ENCODE measurements around the gene SMIM10L2A.

SMIM10L2A gene

DNA sequence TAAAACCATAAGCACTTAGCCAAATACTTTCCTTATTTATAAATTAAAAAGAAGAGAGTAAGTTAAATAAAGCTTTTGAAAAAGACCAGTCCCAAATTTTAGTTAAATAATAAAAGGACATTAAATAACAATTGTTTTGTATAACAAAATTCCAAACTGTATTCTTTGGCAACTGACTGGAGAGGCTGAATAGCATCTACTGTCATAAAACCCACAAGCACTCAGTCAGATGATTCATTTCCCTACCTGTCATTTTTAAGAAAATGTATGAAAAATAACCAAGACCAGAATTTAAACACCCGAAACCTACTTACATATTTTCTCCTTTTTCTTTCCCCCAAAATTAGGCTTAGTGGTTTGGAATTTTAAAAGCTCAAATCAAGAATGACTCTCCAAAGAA, 32.5 kb upstream of the SMIM10L2A start:
- H3K4me3 ChIP-seq (ENCODE audit: low read depth, low read length) = no peak overlapping the region
- in situ Hi-C loops (cut with HindIII; ENCODE audit: low sequenced_read_pairs) = no loop called here
- TF ChIP-seq, protein P1, sequence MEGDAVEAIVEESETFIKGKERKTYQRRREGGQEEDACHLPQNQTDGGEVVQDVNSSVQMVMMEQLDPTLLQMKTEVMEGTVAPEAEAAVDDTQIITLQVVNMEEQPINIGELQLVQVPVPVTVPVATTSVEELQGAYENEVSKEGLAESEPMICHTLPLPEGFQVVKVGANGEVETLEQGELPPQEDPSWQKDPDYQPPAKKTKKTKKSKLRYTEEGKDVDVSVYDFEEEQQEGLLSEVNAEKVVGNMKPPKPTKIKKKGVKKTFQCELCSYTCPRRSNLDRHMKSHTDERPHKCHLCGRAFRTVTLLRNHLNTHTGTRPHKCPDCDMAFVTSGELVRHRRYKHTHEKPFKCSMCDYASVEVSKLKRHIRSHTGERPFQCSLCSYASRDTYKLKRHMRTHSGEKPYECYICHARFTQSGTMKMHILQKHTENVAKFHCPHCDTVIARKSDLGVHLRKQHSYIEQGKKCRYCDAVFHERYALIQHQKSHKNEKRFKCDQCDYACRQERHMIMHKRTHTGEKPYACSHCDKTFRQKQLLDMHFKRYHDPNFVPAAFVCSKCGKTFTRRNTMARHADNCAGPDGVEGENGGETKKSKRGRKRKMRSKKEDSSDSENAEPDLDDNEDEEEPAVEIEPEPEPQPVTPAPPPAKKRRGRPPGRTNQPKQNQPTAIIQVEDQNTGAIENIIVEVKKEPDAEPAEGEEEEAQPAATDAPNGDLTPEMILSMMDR (IDR thresholded peaks at IDR 0.05; ENCODE audit: low read depth, low read length, missing control alignments) = no peak
- no peak for DNase-seq (ENCODE audit: low read depth)

DNA sequence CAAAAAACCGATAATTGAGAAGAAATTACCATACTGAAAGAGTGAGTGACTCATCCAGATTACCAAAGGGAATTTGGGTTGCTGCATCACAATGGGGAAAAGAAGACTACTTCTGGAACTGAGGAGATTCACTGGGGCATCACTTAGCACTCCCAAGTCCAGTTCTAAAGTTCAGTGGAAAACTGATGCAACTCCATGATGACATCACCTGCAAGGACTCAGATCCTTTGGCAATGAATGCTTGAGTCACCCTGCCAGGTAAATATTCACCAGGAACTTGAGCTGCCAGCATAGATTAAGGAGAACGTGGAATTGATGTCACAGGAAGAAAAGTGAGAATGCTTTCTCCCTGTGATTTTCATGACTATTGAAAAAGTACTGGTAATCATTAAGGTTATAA, 32.0 kb upstream of the SMIM10L2A start:
- no peak for DNase-seq (ENCODE audit: low read depth)
- in situ Hi-C loops (cut with HindIII; ENCODE audit: low sequenced_read_pairs) = no loop called here
- no peak overlapping the region for H3K4me3 ChIP-seq (ENCODE audit: low read depth, low read length)
- TF ChIP-seq, protein P1 (IDR thresholded peaks at IDR 0.05; ENCODE audit: low read depth, low read length, missing control alignments) = no peak

DNA sequence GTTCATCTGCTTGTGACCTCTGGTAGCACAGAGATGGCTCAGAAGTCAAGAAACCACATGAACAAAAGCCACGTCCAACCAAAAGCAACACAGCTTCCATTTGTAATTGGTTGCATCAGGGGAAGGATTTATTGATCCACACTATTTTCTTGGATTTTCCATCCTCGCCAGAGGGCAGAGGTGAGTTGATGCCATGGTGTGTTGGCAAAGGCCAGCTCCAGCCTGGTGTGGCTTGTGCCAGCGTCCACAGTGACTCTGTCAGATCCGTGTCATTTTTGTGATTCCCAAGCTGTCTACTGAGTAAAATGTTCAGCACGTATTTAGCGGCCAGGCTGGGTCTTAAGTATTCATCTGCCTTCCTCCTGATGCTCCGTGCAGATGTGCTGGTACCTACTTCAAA, 30.0 kb upstream of the SMIM10L2A start:
- in situ Hi-C loops (cut with HindIII; ENCODE audit: low sequenced_read_pairs) = no loop called here
- H3K4me3 ChIP-seq (ENCODE audit: low read depth, low read length) = no peak overlapping the region
- no peak for DNase-seq (ENCODE audit: low read depth)
- TF ChIP-seq, protein P1 (IDR thresholded peaks at IDR 0.05; ENCODE audit: low read depth, low read length, missing control alignments) = no peak

DNA sequence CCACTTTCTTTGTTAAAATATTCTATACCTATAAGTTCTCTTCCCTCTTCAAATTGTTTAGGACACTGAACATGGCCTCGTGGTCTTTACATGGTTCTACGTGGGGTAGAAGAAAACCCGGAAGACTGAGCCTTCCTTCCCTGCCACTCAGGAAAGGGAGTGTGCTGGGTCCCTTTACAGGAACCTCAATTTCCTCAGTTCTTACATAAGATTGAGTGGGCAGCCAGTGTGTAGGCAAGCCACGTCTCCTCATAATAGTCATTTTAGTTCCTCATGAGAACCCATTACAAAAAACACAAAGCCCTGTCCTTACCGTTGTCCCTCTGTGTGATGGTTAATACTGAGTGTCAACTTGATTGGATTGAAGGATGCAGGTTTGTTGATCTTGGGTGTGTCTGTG, 28.7 kb upstream of the SMIM10L2A start:
- no peak for DNase-seq (ENCODE audit: low read depth)
- H3K4me3 ChIP-seq (ENCODE audit: low read depth, low read length) = no peak overlapping the region
- in situ Hi-C loops (cut with HindIII; ENCODE audit: low sequenced_read_pairs) = no loop called here
- TF ChIP-seq, protein P1 (IDR thresholded peaks at IDR 0.05; ENCODE audit: low read depth, low read length, missing control alignments) = no peak

GRCh38 chrX:135395064-135395463, 26.7 kb upstream of the SMIM10L2A start:
- DNase-seq (ENCODE audit: low read depth) = no peak
- in situ Hi-C loops (cut with HindIII; ENCODE audit: low sequenced_read_pairs) = no loop called here
- H3K4me3 ChIP-seq (ENCODE audit: low read depth, low read length) = no peak overlapping the region
- TF ChIP-seq, protein P1 (IDR thresholded peaks at IDR 0.05; ENCODE audit: low read depth, low read length, missing control alignments) = no peak

DNA sequence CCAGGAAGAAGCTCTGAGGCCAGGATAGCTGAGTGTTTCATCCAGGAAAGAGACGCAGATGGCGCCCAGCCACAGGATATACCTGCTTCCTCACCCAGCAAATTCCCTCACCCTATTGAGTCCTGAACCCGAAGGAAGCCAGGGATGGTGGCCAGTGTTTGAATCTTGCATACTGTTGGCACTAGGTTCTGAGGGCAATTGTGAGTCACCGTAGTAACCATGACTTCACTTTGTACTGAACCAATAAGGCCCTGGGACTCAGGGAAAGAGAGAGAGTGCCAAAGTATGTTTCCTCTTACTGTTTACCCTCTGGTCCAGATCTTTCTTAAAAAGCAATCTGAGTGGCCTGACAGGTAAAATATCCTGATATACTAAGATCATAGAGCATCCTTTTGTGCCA, 25.6 kb upstream of the SMIM10L2A start:
- in situ Hi-C loops (cut with HindIII; ENCODE audit: low sequenced_read_pairs) = no loop called here
- no peak for DNase-seq (ENCODE audit: low read depth)
- no peak overlapping the region for H3K4me3 ChIP-seq (ENCODE audit: low read depth, low read length)
- TF ChIP-seq, protein P1 (IDR thresholded peaks at IDR 0.05; ENCODE audit: low read depth, low read length, missing control alignments) = no peak

- in situ Hi-C loops (cut with HindIII; ENCODE audit: low sequenced_read_pairs) = no loop called here
These were observed 25.2 kb upstream of the SMIM10L2A start for GRCh38 chrX:135396566-135396965.

More at GRCh38 chrX:135396566-135396965, 25.2 kb upstream of the SMIM10L2A start:
- no peak overlapping the region for H3K4me3 ChIP-seq (ENCODE audit: low read depth, low read length)
- TF ChIP-seq, protein P1 (IDR thresholded peaks at IDR 0.05; ENCODE audit: low read depth, low read length, missing control alignments) = no peak
- no peak for DNase-seq (ENCODE audit: low read depth)

Data from astrocyte of the cerebellum (primary cell).